Chondrocyte (in vitro differentiated cells): Measurements from ENCODE around the gene HNF4A. TPM values are rescaled to one million over a fixed set of nuclear protein-coding genes. Genes with fewer than 3 reads are reported as not detected.

Experiments
- DNase-seq: peaks from one replicate; pipeline ENCODE4 v3.0.0; 2021; ENCODE audit warnings: mixed read lengths, low spot score
- H3K27ac Mint-ChIP-seq: one replicate; pipeline ENCODE4 v1.8.0; 2021; ENCODE audit warnings: mild to moderate bottlenecking, moderate library complexity, mixed read lengths; ENCODE audit not compliant: unreplicated experiment
- H3K27me3 Mint-ChIP-seq: 2 replicates; pipeline ENCODE4 v1.8.0; 2021; ENCODE audit warnings: low read depth, mixed read lengths
- H3K36me3 Mint-ChIP-seq: 2 replicates; pipeline ENCODE4 v1.8.0; 2021; ENCODE audit warnings: low read depth, mixed read lengths
- H3K4me1 Mint-ChIP-seq: 2 replicates; pipeline ENCODE4 v1.8.0; 2021; ENCODE audit warnings: low read depth, mild to moderate bottlenecking, mixed read lengths
- H3K4me3 Mint-ChIP-seq: one replicate; pipeline ENCODE4 v1.8.0; 2021; ENCODE audit warnings: mild to moderate bottlenecking, moderate library complexity, mixed read lengths; ENCODE audit not compliant: unreplicated experiment
- H3K9me3 Mint-ChIP-seq: 2 replicates; pipeline ENCODE4 v1.8.0; 2021; ENCODE audit warnings: low read depth, mixed read lengths
- CTCF ChIP-seq: fragments of 200-600 bp; sonication (generic); IDR thresholded peaks from 2 replicates; pipeline ENCODE4 v1.5.0; 2021; ENCODE audit warnings: antibody characterized with exemption, mild to moderate bottlenecking, moderate library complexity
- total RNA-seq: library from RNA; stranded (reverse); gene quantifications from 3 replicates; pipeline ENCODE4 v1.2.1, GENCODE V29; 2021

Gene HNF4A
- total RNA-seq, 1 donor from 2014 or later, result not detected

- no peak overlapping the region for H3K4me3 Mint-ChIP-seq
- H3K9me3 Mint-ChIP-seq, result peaks cover 3% of the 10 kb centered on the region
- no peaks in the 10 kb centered on the region for H3K36me3 Mint-ChIP-seq
- TF ChIP-seq CTCF, result no peak
- H3K4me1 Mint-ChIP-seq, result no peaks in the 10 kb centered on the region
- no peak overlapping the region for H3K27ac Mint-ChIP-seq
- H3K27me3 Mint-ChIP-seq, result peaks cover 15% of the 10 kb centered on the region
- no peak for DNase-seq
These were observed 68.0 kb downstream of the HNF4A start for GRCh38 chr20:44423480-44423879.

- no peak overlapping the region for H3K27ac Mint-ChIP-seq
- no peak for DNase-seq
- no peak overlapping the region for H3K4me3 Mint-ChIP-seq
- no peaks in the 10 kb centered on the region for H3K36me3 Mint-ChIP-seq
- peaks cover 18% of the 10 kb centered on the region for H3K27me3 Mint-ChIP-seq
- peaks cover 4% of the 10 kb centered on the region for H3K9me3 Mint-ChIP-seq
- no peaks in the 10 kb centered on the region for H3K4me1 Mint-ChIP-seq
- no peak for TF ChIP-seq CTCF
These were observed 68.6 kb downstream of the HNF4A start for GRCh38 chr20:44424039-44424495.

- H3K27me3 Mint-ChIP-seq, result peaks cover 15% of the 10 kb centered on the region
- no peaks in the 10 kb centered on the region for H3K4me1 Mint-ChIP-seq
- H3K36me3 Mint-ChIP-seq, result no peaks in the 10 kb centered on the region
- TF ChIP-seq CTCF, result no peak
- no peak overlapping the region for H3K4me3 Mint-ChIP-seq
- H3K9me3 Mint-ChIP-seq, result peaks cover 4% of the 10 kb centered on the region
- DNase-seq, result no peak
- H3K27ac Mint-ChIP-seq, result no peak overlapping the region
These were observed 70.4 kb downstream of the HNF4A start for GRCh38 chr20:44425923-44426322.

- H3K4me3 Mint-ChIP-seq, result no peak overlapping the region
- no peak for TF ChIP-seq CTCF
- H3K27ac Mint-ChIP-seq, result no peak overlapping the region
- peaks cover 4% of the 10 kb centered on the region for H3K9me3 Mint-ChIP-seq
- H3K36me3 Mint-ChIP-seq, result no peaks in the 10 kb centered on the region
- no peak for DNase-seq
- H3K4me1 Mint-ChIP-seq, result no peaks in the 10 kb centered on the region
- peaks cover 19% of the 10 kb centered on the region for H3K27me3 Mint-ChIP-seq
These were observed 71.6 kb downstream of the HNF4A start for GRCh38 chr20:44426879-44427790.

DNA sequence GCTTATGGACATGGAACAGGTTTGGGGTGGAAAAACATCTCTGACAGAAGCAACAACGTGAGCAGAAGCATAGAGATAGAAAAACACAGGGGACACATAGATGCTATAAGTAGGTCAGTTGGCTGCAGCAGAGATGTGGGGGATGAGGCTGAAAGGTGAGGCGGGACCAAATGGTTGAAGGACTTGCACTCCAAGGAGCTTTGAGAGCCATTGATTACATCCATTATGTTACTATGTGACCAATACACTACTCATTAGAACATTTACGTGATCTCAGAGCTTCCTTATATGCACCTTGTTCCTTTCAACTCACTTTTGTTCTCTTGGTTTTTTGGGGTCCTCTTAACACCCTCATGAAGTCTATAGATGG lies 72.3 kb downstream of the HNF4A start:
- Mint-ChIP-seq H3K27ac (no peak overlapping the region), H3K36me3 (no peaks in the 10 kb centered on the region), H3K9me3 (peaks cover 4% of the 10 kb centered on the region), H3K27me3 (peaks cover 25% of the 10 kb centered on the region), H3K4me1 (no peaks in the 10 kb centered on the region), H3K4me3 (no peak overlapping the region)
- DNase-seq, result no peak
- TF ChIP-seq CTCF, result no peak
